Heart left ventricle (tissue), 13 donors: Measurements from ENCODE around the gene COMMD9.

Experiments used
- CTCF ChIP-seq, 12 donors: fragments of 200-600 bp; sonication (generic) in 4 of 12; IDR thresholded peaks; one replicate each; pipeline versions ENCODE4 v1.5.0 to v1.8.0; 2018 to 2022; ENCODE audit warnings: antibody characterized with exemption in 12 of 12, mild to moderate bottlenecking in 5 of 12
- POLR2A ChIP-seq, 2 donors: fragments of 450-650 bp; IDR thresholded peaks; one replicate each; pipeline ENCODE4 v1.6.1; 2017; ENCODE audit warnings: antibody characterized with exemption in 2 of 2, mild to moderate bottlenecking in 2 of 2, moderate library complexity in 2 of 2
- donor health status: ischemic (EF 13 %, LVEDD 7.1; RV severe dilation, severe dysfunction).
- donor health status: DM: no; HTN: yes; CAD: no.
- donor health status: DM: no; HTN: no; CAD: no.
- donor health status: ischemic (EF 25% LVEDD 6.9; RV normal size, moderate dysfunction).
- donor health status: ischemic (EF 25% LVEDD 5.7; RV mildly dilated, moderate dysfunction).
- donor health status: ischemic (EF 35%, LVEDD 5.7; RV mildly dilated, moderate dysfunction).
- donor health status: nonischemic (EF 11% LVEDD 7.7; RV severe dilation, severe dysfunction).
- donor health status: DM: yes; HTN: yes; CAD: no.
- donor health status: PGD.
- donor health status: ischemic (EF 29% LVEDD 5.4; RV normal size, mild dysfunction).
- donor health status: nonischemic (EF 23%, LVEDD 6.1; RV moderate dilation, normal function).

- TF ChIP-seq CTCF (IDR thresholded peaks at IDR 0.05) = no peak
- TF ChIP-seq POLR2A (IDR thresholded peaks at IDR 0.05) = no peak
These were observed 60.0 kb downstream of the COMMD9 start for GRCh38 chr11:36229091-36229705.
